Activated T-helper 17 cell treated with anti-CD3 and anti-CD28 coated beads, Interleukin-2, amount 50 U/mL, for 72 hours (primary cell): ENCODE measurements around the gene HORMAD2. TPM values are rescaled to one million over a fixed set of nuclear protein-coding genes. Genes with fewer than 3 reads are reported as not detected.
"Not testable (repeated sequence)": the region's sequence is repeated elsewhere in the genome, so short reads cannot be mapped to it uniquely, and the experiment has no call there.

Source experiments
- ATAC-seq: fragments of 150-1000 bp; cut with Tn5 transposase; replicated peaks from 2 replicates; pipeline ENCODE4 v1.10.0; 2021; ENCODE audit warnings: mild to moderate bottlenecking, moderate library complexity
- H3K27ac Mint-ChIP-seq: one replicate; pipeline ENCODE4 v1.8.0; 2022; ENCODE audit warnings: mixed read lengths
- H3K27me3 Mint-ChIP-seq: one replicate; pipeline ENCODE4 v1.8.0; 2022; ENCODE audit warnings: mixed read lengths
- H3K36me3 Mint-ChIP-seq: one replicate; pipeline ENCODE4 v1.8.0; 2022; ENCODE audit warnings: low read depth, mild to moderate bottlenecking, mixed read lengths
- H3K4me1 Mint-ChIP-seq: one replicate; pipeline ENCODE4 v1.8.0; 2022; ENCODE audit warnings: mixed read lengths
- H3K4me3 Mint-ChIP-seq: one replicate; pipeline ENCODE4 v1.8.0; 2022; ENCODE audit warnings: mild to moderate bottlenecking, mixed read lengths
- H3K9me3 Mint-ChIP-seq: one replicate; pipeline ENCODE4 v1.8.0; 2022; ENCODE audit warnings: mixed read lengths
- total RNA-seq, 2 donors: library from RNA; stranded (reverse); gene quantifications; one replicate each; pipeline ENCODE4 v1.2.3, GENCODE V29; 2022

HORMAD2 gene
- total RNA-seq, 2 donors from 2014 or later: 0.37 TPM; not detected in 1

GRCh38 chr22:30045901-30046715 is 34.2 kb upstream of the HORMAD2 start:
- no peaks in the 10 kb centered on the region for H3K9me3 Mint-ChIP-seq
- no peak overlapping the region for H3K4me3 Mint-ChIP-seq
- ATAC-seq: no peak
- H3K27ac Mint-ChIP-seq: no peak overlapping the region
- no peaks in the 10 kb centered on the region for H3K27me3 Mint-ChIP-seq
- no peaks in the 10 kb centered on the region for H3K36me3 Mint-ChIP-seq
- H3K4me1 Mint-ChIP-seq: no peaks in the 10 kb centered on the region

GRCh38 chr22:30046716-30047363 is 33.4 kb upstream of the HORMAD2 start:
- Mint-ChIP-seq H3K9me3 (no peaks in the 10 kb centered on the region), H3K4me1 (no peaks in the 10 kb centered on the region), H3K27me3 (no peaks in the 10 kb centered on the region), H3K4me3 (no peak overlapping the region), H3K36me3 (no peaks in the 10 kb centered on the region), H3K27ac (peak overlapping the region; percentile 49)
- ATAC-seq: no peak

- Mint-ChIP-seq H3K27ac (peak overlapping the region; percentile 49), H3K27me3 (no peaks in the 10 kb centered on the region), H3K9me3 (no peaks in the 10 kb centered on the region), H3K4me1 (no peaks in the 10 kb centered on the region), H3K36me3 (no peaks in the 10 kb centered on the region), H3K4me3 (no peak overlapping the region)
- peak; percentile 35 for ATAC-seq
Measured at GRCh38 chr22:30047364-30047738, 32.9 kb upstream of the HORMAD2 start.

GRCh38 chr22:30048681-30049080 is 31.6 kb upstream of the HORMAD2 start:
- Mint-ChIP-seq H3K4me3 (no peak overlapping the region), H3K36me3 (no peaks in the 10 kb centered on the region), H3K4me1 (no peaks in the 10 kb centered on the region), H3K27me3 (no peaks in the 10 kb centered on the region), H3K27ac (no peak overlapping the region), H3K9me3 (no peaks in the 10 kb centered on the region)
- ATAC-seq: no peak

- ATAC-seq: no peak
- H3K27ac Mint-ChIP-seq: no peak overlapping the region
- no peak overlapping the region for H3K4me3 Mint-ChIP-seq
- H3K27me3 Mint-ChIP-seq: peaks cover 7% of the 10 kb centered on the region
- H3K36me3 Mint-ChIP-seq: no peaks in the 10 kb centered on the region
- H3K9me3 Mint-ChIP-seq: peaks cover 7% of the 10 kb centered on the region
- no peaks in the 10 kb centered on the region for H3K4me1 Mint-ChIP-seq
Measured at GRCh38 chr22:30054067-30054763, 26.0 kb upstream of the HORMAD2 start.

GRCh38 chr22:30054764-30055069 is 25.5 kb upstream of the HORMAD2 start:
- H3K9me3 Mint-ChIP-seq: peaks cover 7% of the 10 kb centered on the region
- H3K4me3 Mint-ChIP-seq: no peak overlapping the region
- no peak for ATAC-seq
- no peaks in the 10 kb centered on the region for H3K4me1 Mint-ChIP-seq
- no peaks in the 10 kb centered on the region for H3K36me3 Mint-ChIP-seq
- H3K27me3 Mint-ChIP-seq: peaks cover 7% of the 10 kb centered on the region
- H3K27ac Mint-ChIP-seq: no peak overlapping the region

GRCh38 chr22:30056015-30056414 is 24.2 kb upstream of the HORMAD2 start:
- Mint-ChIP-seq H3K4me1 (no peaks in the 10 kb centered on the region), H3K9me3 (peaks cover 7% of the 10 kb centered on the region), H3K4me3 (no peak overlapping the region), H3K36me3 (no peaks in the 10 kb centered on the region), H3K27ac (no peak overlapping the region), H3K27me3 (peaks cover 7% of the 10 kb centered on the region)
- no peak for ATAC-seq

GRCh38 chr22:30057375-30057774 is 22.9 kb upstream of the HORMAD2 start:
- Mint-ChIP-seq H3K36me3 (no peaks in the 10 kb centered on the region), H3K27me3 (peaks cover 13% of the 10 kb centered on the region)

GRCh38 chr22:30059346-30060020 is 20.8 kb upstream of the HORMAD2 start:
- H3K9me3 Mint-ChIP-seq: peaks cover 16% of the 10 kb centered on the region
- peaks cover 21% of the 10 kb centered on the region for H3K27me3 Mint-ChIP-seq
- not testable (repeated sequence) for ATAC-seq, H3K4me1 Mint-ChIP-seq, H3K27ac Mint-ChIP-seq, H3K36me3 Mint-ChIP-seq, H3K4me3 Mint-ChIP-seq

More at GRCh38 chr22:30057375-30057774, 22.9 kb upstream of the HORMAD2 start:
- Mint-ChIP-seq H3K27ac (no peak overlapping the region), H3K9me3 (peaks cover 7% of the 10 kb centered on the region), H3K4me3 (no peak overlapping the region), H3K4me1 (no peaks in the 10 kb centered on the region)
- no peak for ATAC-seq

GRCh38 chr22:30061094-30061493 is 19.2 kb upstream of the HORMAD2 start:
- Mint-ChIP-seq H3K27me3 (peaks cover 22% of the 10 kb centered on the region), H3K9me3 (peaks cover 16% of the 10 kb centered on the region)
- not testable (repeated sequence) for H3K27ac Mint-ChIP-seq, ATAC-seq, H3K4me1 Mint-ChIP-seq, H3K36me3 Mint-ChIP-seq, H3K4me3 Mint-ChIP-seq

- no peak for ATAC-seq
- H3K4me3 Mint-ChIP-seq: no peak overlapping the region
- H3K9me3 Mint-ChIP-seq: peaks cover 11% of the 10 kb centered on the region
- no peaks in the 10 kb centered on the region for H3K36me3 Mint-ChIP-seq
- H3K4me1 Mint-ChIP-seq: no peaks in the 10 kb centered on the region
- H3K27me3 Mint-ChIP-seq: peaks cover 19% of the 10 kb centered on the region
- H3K27ac Mint-ChIP-seq: no peak overlapping the region
Measured at GRCh38 chr22:30062259-30062658, 18.0 kb upstream of the HORMAD2 start.

GRCh38 chr22:30062950-30063349 is 17.3 kb upstream of the HORMAD2 start:
- Mint-ChIP-seq H3K9me3 (peaks cover 8% of the 10 kb centered on the region), H3K27ac (no peak overlapping the region), H3K27me3 (peaks cover 19% of the 10 kb centered on the region), H3K36me3 (no peaks in the 10 kb centered on the region), H3K4me1 (no peaks in the 10 kb centered on the region), H3K4me3 (no peak overlapping the region)
- ATAC-seq: no peak

GRCh38 chr22:30064172-30064571 is 16.1 kb upstream of the HORMAD2 start:
- H3K36me3 Mint-ChIP-seq: no peaks in the 10 kb centered on the region
- peaks cover 8% of the 10 kb centered on the region for H3K9me3 Mint-ChIP-seq
- no peak for ATAC-seq
- no peak overlapping the region for H3K4me3 Mint-ChIP-seq
- H3K4me1 Mint-ChIP-seq: no peaks in the 10 kb centered on the region
- H3K27ac Mint-ChIP-seq: no peak overlapping the region
- H3K27me3 Mint-ChIP-seq: peaks cover 15% of the 10 kb centered on the region

GRCh38 chr22:30073743-30074142 is 6.5 kb upstream of the HORMAD2 start:
- no peaks in the 10 kb centered on the region for H3K36me3 Mint-ChIP-seq
- peaks cover 4% of the 10 kb centered on the region for H3K4me1 Mint-ChIP-seq
- no peaks in the 10 kb centered on the region for H3K27me3 Mint-ChIP-seq
- H3K9me3 Mint-ChIP-seq: no peaks in the 10 kb centered on the region
- no peak overlapping the region for H3K27ac Mint-ChIP-seq
- ATAC-seq: no peak
- H3K4me3 Mint-ChIP-seq: no peak overlapping the region
